Esophagus muscularis mucosa (tissue), 4 donors: ENCODE data around the gene PCDH15. TPM values are rescaled to one million over a fixed set of nuclear protein-coding genes. Genes with fewer than 3 reads are reported as not detected.

Experiments used
- DNase-seq: peaks from one replicate; pipeline ENCODE4 v3.0.0-alpha.2; 2017; ENCODE audit errors: extremely low spot score
- H3K27ac ChIP-seq, 4 donors: fragments of 200-600 bp; sonication (generic); replicated peaks in 1 of 4; 1 replicate in 3 of 4; 2 replicates in 1 of 4; pipeline ENCODE4 v1.5.1; 2016 to 2019; ENCODE audit warnings: mild to moderate bottlenecking in 1 of 4
- H3K27me3 ChIP-seq, 4 donors: fragments of 200-600 bp; sonication (generic); one replicate each; pipeline versions ENCODE4 v1.5.1 to v1.6.0; 2016 to 2019
- H3K36me3 ChIP-seq, 4 donors: fragments of 200-600 bp; sonication (generic); one replicate each; pipeline ENCODE4 v1.5.1; 2016 to 2019
- H3K4me1 ChIP-seq, 4 donors: fragments of 200-600 bp; sonication (generic); one replicate each; pipeline ENCODE4 v1.5.1; 2016 to 2019
- H3K4me3 ChIP-seq, 4 donors: fragments of 200-600 bp; sonication (generic); 1 replicate in 2 of 4; 2 replicates in 2 of 4; pipeline ENCODE4 v1.5.1; 2016 to 2019; ENCODE audit warnings: mild to moderate bottlenecking in 4 of 4, moderate library complexity in 1 of 4
- H3K9me3 ChIP-seq, 4 donors: fragments of 200-600 bp; sonication (generic); 1 replicate in 3 of 4; 2 replicates in 1 of 4; pipeline ENCODE4 v1.5.1; 2016 to 2019
- CTCF ChIP-seq, 3 experiments: fragments of 200-600 bp in 2 of 3; fragments of 450-650 bp in 1 of 3; sonication (generic) in 2 of 3; IDR thresholded peaks; one replicate each; pipeline ENCODE4 v1.5.1; 2017 to 2019; ENCODE audit warnings: antibody characterized with exemption in 3 of 3, mild to moderate bottlenecking in 2 of 3, moderate library complexity in 1 of 3
- EP300 ChIP-seq: sonication (generic); formaldehyde crosslinking; IDR thresholded peaks from one replicate; pipeline ENCODE4 v1.6.1; 2017; ENCODE audit warnings: antibody characterized with exemption
- POLR2A ChIP-seq: fragments of 450-650 bp; IDR thresholded peaks from one replicate; pipeline ENCODE4 v1.6.1; 2017; ENCODE audit warnings: antibody characterized with exemption, moderate library complexity, mild to moderate bottlenecking, low read depth
- POLR2AphosphoS5 ChIP-seq, 2 donors: sonication (generic); formaldehyde crosslinking; IDR thresholded peaks; one replicate each; pipeline ENCODE4 v1.6.1; 2017; ENCODE audit warnings: antibody characterized with exemption in 2 of 2
- WGBS: methylation state at CpG from one replicate; pipeline ENCODE4 v1.1.5; 2018; 5-methylcytosine and 5-hydroxymethylcytosine counted together
- intact Hi-C: fragments of 100-400 bp; cut with DNase I; formaldehyde crosslinking; loops from one replicate; pipeline ENCODE4 v1.15.1; 2023
- total RNA-seq, 4 donors: library from RNA; depleted of rRNA; stranded (reverse); fragments of >200 nt; gene quantifications; one replicate each; pipeline versions ENCODE4 v1.1.0 to v1.2.1, GENCODE V29; 2016

Gene PCDH15
- total RNA-seq, 4 donors from 2014 or later, result 0.13 to 0.50 TPM; not detected in 2

GRCh38 chr10:54576541-54576940 lies 224.5 kb downstream of the PCDH15 start:
- Histone ChIP-seq H3K36me3 (no peaks in the 10 kb centered on the region), H3K27ac (no peak overlapping the region), H3K4me3 (no peak overlapping the region), H3K27me3 (no peaks in the 10 kb centered on the region), H3K4me1 (no peaks in the 10 kb centered on the region), H3K9me3 (no peaks in the 10 kb centered on the region)
- intact Hi-C loops, result no loop called here
- 59% methylated on average over 5 of the region's 5 CpGs for WGBS
- DNase-seq, result no peak
- TF ChIP-seq POLR2A (no peak), EP300 (no peak), POLR2AphosphoS5 (IDR thresholded peaks at IDR 0.05) (no peak), CTCF (IDR thresholded peaks at IDR 0.05) (no peak)

GRCh38 chr10:54559498-54559897 lies 241.5 kb downstream of the PCDH15 start:
- no peak overlapping the region for H3K27ac ChIP-seq
- TF ChIP-seq POLR2AphosphoS5 (IDR thresholded peaks at IDR 0.05), result no peak
- TF ChIP-seq POLR2A, result no peak
- no peak for TF ChIP-seq EP300
- no peak for TF ChIP-seq CTCF (IDR thresholded peaks at IDR 0.05)
- H3K9me3 ChIP-seq, result no peaks in the 10 kb centered on the region
- H3K4me1 ChIP-seq, result no peaks in the 10 kb centered on the region
- intact Hi-C loops, result no loop called here
- H3K4me3 ChIP-seq, result no peak overlapping the region
- no peaks in the 10 kb centered on the region for H3K36me3 ChIP-seq
- DNase-seq, result no peak
- no peaks in the 10 kb centered on the region for H3K27me3 ChIP-seq

- Histone ChIP-seq H3K4me3 (no peak overlapping the region), H3K4me1 (no peaks in the 10 kb centered on the region), H3K27ac (no peak overlapping the region), H3K9me3 (no peaks in the 10 kb centered on the region), H3K27me3 (no peaks in the 10 kb centered on the region), H3K36me3 (no peaks in the 10 kb centered on the region)
- WGBS, result 96% methylated on average over 2 of the region's 2 CpGs
- TF ChIP-seq EP300 (no peak), POLR2A (no peak), CTCF (IDR thresholded peaks at IDR 0.05) (no peak), POLR2AphosphoS5 (IDR thresholded peaks at IDR 0.05) (no peak)
- DNase-seq, result no peak
- intact Hi-C loops, result no loop called here
Measured at GRCh38 chr10:54554028-54554427, 247.0 kb downstream of the PCDH15 start.

GRCh38 chr10:54550016-54550415 lies 251.0 kb downstream of the PCDH15 start:
- no peak for DNase-seq
- no peaks in the 10 kb centered on the region for H3K27me3 ChIP-seq
- TF ChIP-seq POLR2A, result no peak
- no peak for TF ChIP-seq EP300
- no peak for TF ChIP-seq POLR2AphosphoS5 (IDR thresholded peaks at IDR 0.05)
- no peak for TF ChIP-seq CTCF (IDR thresholded peaks at IDR 0.05)
- no peak overlapping the region for H3K4me3 ChIP-seq
- intact Hi-C loops, result no loop called here
- H3K27ac ChIP-seq, result no peak overlapping the region
- 54% methylated on average over 3 of the region's 3 CpGs for WGBS
- no peaks in the 10 kb centered on the region for H3K36me3 ChIP-seq
- no peaks in the 10 kb centered on the region for H3K9me3 ChIP-seq
- no peaks in the 10 kb centered on the region for H3K4me1 ChIP-seq

- no peak overlapping the region for H3K4me3 ChIP-seq
- no peaks in the 10 kb centered on the region for H3K27me3 ChIP-seq
- no peak for TF ChIP-seq EP300
- no peak for TF ChIP-seq CTCF (IDR thresholded peaks at IDR 0.05)
- no peak for TF ChIP-seq POLR2AphosphoS5 (IDR thresholded peaks at IDR 0.05)
- TF ChIP-seq POLR2A, result no peak
- no peaks in the 10 kb centered on the region for H3K36me3 ChIP-seq
- DNase-seq, result no peak
- intact Hi-C loops, result no loop called here
- no peaks in the 10 kb centered on the region for H3K4me1 ChIP-seq
- 87% methylated on average over 3 of the region's 3 CpGs for WGBS
- no peaks in the 10 kb centered on the region for H3K9me3 ChIP-seq
- H3K27ac ChIP-seq, result no peak overlapping the region
Measured at GRCh38 chr10:54531296-54531695, 269.7 kb downstream of the PCDH15 start.
